ENCODE data around the gene ACSS3.

Gene ACSS3

GRCh38 chr12:81263072-81263471 lies 185.2 kb downstream of the ACSS3 start:
- no peak overlapping the region for H3K27ac ChIP-seq (ENCODE audit: extremely low read depth, low read depth, low read length)
- ChIA-PET CTCF (interaction anchor here (0.6 kb wide), 1 partner anchor 423 kb away, joined by 3 read pairs; no protein-coding TSS in a partner anchor), POLR2A (no interaction called here)
- H3K9me3 ChIP-seq (ENCODE audit: control insufficient read depth, insufficient read depth, low read depth, low read length): no peaks in the 10 kb centered on the region
- no peak overlapping the region for H3K4me3 ChIP-seq (ENCODE audit: low read depth, low read length)
- no peak for TF ChIP-seq ZNF621 (tag by site-specific recombination; IDR thresholded peaks at IDR 0.05)
- TF ChIP-seq KLF17 (tag by site-specific recombination; IDR thresholded peaks at IDR 0.05): no peak
- TF ChIP-seq ZNF48 (tag by site-specific recombination; IDR thresholded peaks at IDR 0.05): no peak
- TF ChIP-seq ZBTB7A (tag by site-specific recombination; IDR thresholded peaks at IDR 0.05; ENCODE audit: low read depth): no peak
- no peak for TF ChIP-seq ZNF18 (tag by site-specific recombination; IDR thresholded peaks at IDR 0.05)
- H3K4me1 ChIP-seq (ENCODE audit: control insufficient read depth, insufficient read depth, low read length): no peaks in the 10 kb centered on the region
- H3K36me3 ChIP-seq (ENCODE audit: control insufficient read depth in 2 of 2, insufficient read depth in 1 of 2, low read length in 2 of 2): no peaks in the 10 kb centered on the region

GRCh38 chr12:81270385-81270784 lies 192.5 kb downstream of the ACSS3 start:
- CTCF ChIA-PET: no interaction called here
- no peak overlapping the region for H3K4me3 ChIP-seq (ENCODE audit: low read depth, low read length)
- no peaks in the 10 kb centered on the region for H3K4me1 ChIP-seq (ENCODE audit: control insufficient read depth, insufficient read depth, low read length)
- H3K27ac ChIP-seq (ENCODE audit: extremely low read depth, low read depth, low read length): no peak overlapping the region
- no peaks in the 10 kb centered on the region for H3K36me3 ChIP-seq (ENCODE audit: control insufficient read depth in 2 of 2, insufficient read depth in 1 of 2, low read length in 2 of 2)
- POLR2A ChIA-PET: no interaction called here
- H3K9me3 ChIP-seq (ENCODE audit: control insufficient read depth, insufficient read depth, low read depth, low read length): no peaks in the 10 kb centered on the region
- TF ChIP-seq HOXC10 (CRISPR knock-in tag; IDR thresholded peaks at IDR 0.05) (no peak), ZNF658 (tag by site-specific recombination; IDR thresholded peaks at IDR 0.05) (no peak), TSHZ1 (tag by site-specific recombination; IDR thresholded peaks at IDR 0.05; ENCODE audit: borderline replicate concordance) (no peak), ZNF639 (tag by site-specific recombination; IDR thresholded peaks at IDR 0.05) (no peak), ZBTB17 (tag by site-specific recombination; IDR thresholded peaks at IDR 0.05) (no peak), ZNF529 (tag by site-specific recombination; IDR thresholded peaks at IDR 0.05; ENCODE audit: insufficient replicate concordance) (no peak), ZNF580 (tag by site-specific recombination; IDR thresholded peaks at IDR 0.05) (no peak), SP7 (tag by site-specific recombination; IDR thresholded peaks at IDR 0.05) (no peak), ZNF2 (tag by site-specific recombination; IDR thresholded peaks at IDR 0.05) (no peak), ZNF747 (tag by site-specific recombination; IDR thresholded peaks at IDR 0.05) (no peak), MYNN (tag by site-specific recombination; IDR thresholded peaks at IDR 0.05; ENCODE audit: borderline replicate concordance) (no peak), ZNF501 (tag by site-specific recombination; IDR thresholded peaks at IDR 0.05) (no peak), KLF17 (tag by site-specific recombination; IDR thresholded peaks at IDR 0.05) (no peak), BCL6B (tag by site-specific recombination; IDR thresholded peaks at IDR 0.05) (no peak), ZNF449 (tag by site-specific recombination; IDR thresholded peaks at IDR 0.05) (no peak), TCF7L2 (IDR thresholded peaks at IDR 0.05; ENCODE audit: borderline replicate concordance, low read depth, low read length) (no peak)
